Activated naive CD4-positive, alpha-beta T cell treated with anti-CD3 and anti-CD28 coated beads, Interleukin-2, amount 10 ng/mL, durations not matched to agents 7 days and 5 days (primary cell): ENCODE data around the gene XKR3.
"Not testable (repeated sequence)": the region's sequence is repeated elsewhere in the genome, so short reads cannot be mapped to it uniquely, and the experiment has no call there.

Experiments used
- CTCF ChIA-PET: fragments of 350-600 bp; sonication (Branson Sonifier 250); formaldehyde crosslinking; loops from one replicate; lab custom pipeline; 2021; ENCODE audit warnings: antibody characterized with exemption; lab: Charles Lee
- DNase-seq: peaks from one replicate; pipeline ENCODE4 v3.0.0-alpha.2; 2020
- H3K27ac Mint-ChIP-seq: one replicate; pipeline ENCODE4 v1.8.0; 2021; ENCODE audit warnings: mild to moderate bottlenecking, moderate library complexity, mixed read lengths
- H3K27me3 Mint-ChIP-seq: one replicate; pipeline ENCODE4 v1.8.0; 2021; ENCODE audit warnings: mild to moderate bottlenecking, mixed read lengths
- H3K36me3 Mint-ChIP-seq: one replicate; pipeline ENCODE4 v1.8.0; 2021; ENCODE audit warnings: mixed read lengths
- H3K4me1 Mint-ChIP-seq: one replicate; pipeline ENCODE4 v1.8.0; 2021; ENCODE audit warnings: mixed read lengths
- H3K4me3 Mint-ChIP-seq: one replicate; pipeline ENCODE4 v1.8.0; 2021; ENCODE audit warnings: mild to moderate bottlenecking, moderate library complexity, mixed read lengths
- H3K9me3 Mint-ChIP-seq: one replicate; pipeline ENCODE4 v1.8.0; 2021; ENCODE audit warnings: mixed read lengths

XKR3 gene

DNA sequence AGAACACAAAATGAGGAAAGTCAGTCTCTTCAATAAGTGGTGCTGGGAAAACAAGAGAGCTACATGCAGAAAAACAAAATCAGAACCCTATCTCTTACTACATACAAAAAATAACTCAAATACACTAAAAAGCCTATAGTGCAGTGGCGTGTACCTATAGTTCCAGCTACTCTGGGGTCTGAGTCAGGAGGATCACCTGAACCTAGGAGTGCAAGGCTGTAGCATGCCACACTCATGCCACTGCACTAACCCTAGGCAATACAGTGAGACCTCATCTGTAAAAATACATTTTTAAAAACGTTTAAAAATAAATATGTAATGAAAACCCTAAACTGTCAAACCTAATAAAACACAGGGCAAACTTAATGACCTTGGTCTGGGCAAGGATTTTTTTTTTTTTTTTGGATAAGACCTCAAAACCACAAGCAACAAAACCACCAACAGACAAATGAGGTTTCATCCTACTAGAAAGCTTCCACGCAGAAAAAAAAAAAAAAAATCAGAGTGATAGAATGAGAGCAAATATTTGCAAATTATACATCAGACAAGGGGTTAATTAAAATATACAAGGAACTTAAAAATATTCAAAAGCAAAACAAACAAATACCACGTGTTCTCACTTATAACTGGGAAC, 35.2 kb downstream of the XKR3 start:
- H3K4me1 Mint-ChIP-seq, result peaks cover 7% of the 10 kb centered on the region
- no peak overlapping the region for H3K4me3 Mint-ChIP-seq
- no peaks in the 10 kb centered on the region for H3K36me3 Mint-ChIP-seq
- no peak overlapping the region for H3K27ac Mint-ChIP-seq
- CTCF ChIA-PET, result no interaction called here
- no peak for DNase-seq
- H3K27me3 Mint-ChIP-seq, result peaks cover 5% of the 10 kb centered on the region
- no peaks in the 10 kb centered on the region for H3K9me3 Mint-ChIP-seq

DNA sequence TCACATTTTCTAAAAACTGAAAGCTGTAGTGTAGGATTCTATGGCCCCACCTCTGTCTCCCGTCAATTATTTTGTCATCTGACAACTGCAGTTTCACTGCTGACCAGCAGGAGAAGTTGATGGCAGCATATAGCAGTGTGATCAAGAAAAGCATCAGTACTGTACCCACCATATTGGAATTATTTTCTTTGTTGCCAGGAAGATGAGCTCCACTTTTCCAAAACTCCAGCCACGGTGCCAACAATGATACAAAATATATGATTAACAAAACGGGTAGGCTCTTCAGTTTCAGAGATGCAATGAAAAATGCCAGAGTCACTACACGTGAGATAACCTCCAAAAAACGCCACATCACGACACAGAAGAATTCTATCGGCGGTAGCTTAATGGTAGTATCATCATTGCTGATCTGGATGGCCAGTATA, 41.3 kb downstream of the XKR3 start:
- DNase-seq, result no peak
- H3K4me3 Mint-ChIP-seq, result no peak overlapping the region
- H3K27ac Mint-ChIP-seq, result no peak overlapping the region
- no peaks in the 10 kb centered on the region for H3K36me3 Mint-ChIP-seq
- CTCF ChIA-PET, result no interaction called here
- no peaks in the 10 kb centered on the region for H3K27me3 Mint-ChIP-seq
- H3K4me1 Mint-ChIP-seq, result no peaks in the 10 kb centered on the region
- H3K9me3 Mint-ChIP-seq, result no peaks in the 10 kb centered on the region

DNA sequence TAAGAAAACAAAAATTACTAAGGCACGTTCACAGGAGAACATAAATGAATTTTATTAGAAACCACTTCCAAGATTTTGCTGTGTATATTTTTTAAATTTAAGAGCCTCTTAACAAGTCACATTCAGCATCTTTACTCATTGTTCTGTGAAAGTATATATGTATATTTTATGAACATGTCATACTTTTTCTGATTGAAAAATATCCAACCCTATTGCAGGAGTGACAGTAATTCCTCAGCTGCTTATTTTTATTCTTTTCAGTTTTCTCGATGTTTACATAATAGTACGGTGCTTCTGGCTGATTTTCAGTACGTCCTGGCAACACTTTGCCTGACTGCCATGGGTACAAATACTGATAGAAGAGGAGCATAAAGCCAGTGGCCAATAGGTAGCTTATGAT, 41.8 kb downstream of the XKR3 start:
- Mint-ChIP-seq H3K27ac (no peak overlapping the region), H3K9me3 (no peaks in the 10 kb centered on the region), H3K4me1 (no peaks in the 10 kb centered on the region)

DNA sequence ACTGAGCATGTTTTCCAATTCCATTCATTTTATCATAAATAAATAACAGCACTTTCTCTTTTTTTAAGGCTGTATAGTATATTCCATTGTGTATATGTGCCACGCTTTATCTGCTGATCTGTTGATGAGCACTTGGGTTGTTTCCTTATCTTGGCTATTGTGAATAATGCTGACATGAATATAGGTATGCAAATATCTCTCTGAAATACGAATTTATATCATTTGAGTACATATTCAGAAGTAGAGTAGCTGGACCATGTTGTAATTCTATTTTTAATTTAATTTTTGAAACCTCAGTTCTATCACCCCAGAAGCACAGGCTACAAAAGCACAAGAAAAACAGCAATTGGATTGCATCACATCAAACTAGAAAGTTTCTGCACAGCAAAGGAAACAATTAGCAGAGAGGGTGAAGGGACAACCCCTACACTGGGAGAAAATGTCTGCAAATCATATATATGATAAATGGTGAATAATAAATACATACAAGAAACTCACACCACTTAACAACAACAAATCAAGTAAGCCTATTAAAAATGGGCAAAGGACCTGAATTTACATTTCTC, 43.4 kb downstream of the XKR3 start:
- Mint-ChIP-seq H3K4me3 (no peak overlapping the region), H3K27ac (no peak overlapping the region), H3K4me1 (no peaks in the 10 kb centered on the region), H3K27me3 (peaks cover 6% of the 10 kb centered on the region), H3K36me3 (no peaks in the 10 kb centered on the region), H3K9me3 (no peaks in the 10 kb centered on the region)
- CTCF ChIA-PET, result no interaction called here
- no peak for DNase-seq

More for the DNA sequence above, 41.8 kb downstream of the XKR3 start:
- Mint-ChIP-seq H3K4me3 (no peak overlapping the region), H3K27me3 (peaks cover 4% of the 10 kb centered on the region), H3K36me3 (no peaks in the 10 kb centered on the region)
- CTCF ChIA-PET, result no interaction called here
- DNase-seq, result no peak

DNA sequence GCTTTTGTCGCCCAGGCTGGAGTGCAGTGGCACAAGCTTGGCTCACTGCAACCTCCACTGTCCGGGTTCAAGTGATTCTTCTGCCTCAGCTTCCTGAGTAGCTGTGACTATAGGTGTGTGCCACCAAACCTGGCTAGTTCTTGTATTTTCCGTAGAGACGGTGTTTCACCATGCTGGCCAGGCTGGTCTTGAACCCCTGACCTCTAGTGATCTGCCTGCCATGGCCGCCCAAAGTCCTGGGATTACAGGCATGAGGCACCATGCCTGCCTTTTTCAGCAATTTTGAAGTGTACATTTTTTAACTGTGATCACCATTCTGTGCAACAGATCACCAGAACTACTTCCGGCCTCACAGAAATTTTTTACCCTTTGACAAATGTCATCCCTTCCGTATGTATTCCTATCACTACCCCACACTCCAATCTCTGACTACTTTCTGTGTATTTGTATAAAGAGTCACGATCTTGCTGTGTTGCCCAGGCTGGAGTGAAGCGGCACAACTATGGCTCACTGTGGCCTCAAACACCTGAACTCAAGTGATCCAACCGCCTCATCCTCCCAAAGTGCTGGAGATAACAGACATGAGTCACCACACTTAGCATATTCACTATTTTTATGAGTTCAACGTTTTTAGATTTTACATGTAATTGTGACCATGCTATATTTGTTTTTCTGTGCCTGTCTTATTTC, 44.0 kb downstream of the XKR3 start:
- CTCF ChIA-PET, result no interaction called here

DNA sequence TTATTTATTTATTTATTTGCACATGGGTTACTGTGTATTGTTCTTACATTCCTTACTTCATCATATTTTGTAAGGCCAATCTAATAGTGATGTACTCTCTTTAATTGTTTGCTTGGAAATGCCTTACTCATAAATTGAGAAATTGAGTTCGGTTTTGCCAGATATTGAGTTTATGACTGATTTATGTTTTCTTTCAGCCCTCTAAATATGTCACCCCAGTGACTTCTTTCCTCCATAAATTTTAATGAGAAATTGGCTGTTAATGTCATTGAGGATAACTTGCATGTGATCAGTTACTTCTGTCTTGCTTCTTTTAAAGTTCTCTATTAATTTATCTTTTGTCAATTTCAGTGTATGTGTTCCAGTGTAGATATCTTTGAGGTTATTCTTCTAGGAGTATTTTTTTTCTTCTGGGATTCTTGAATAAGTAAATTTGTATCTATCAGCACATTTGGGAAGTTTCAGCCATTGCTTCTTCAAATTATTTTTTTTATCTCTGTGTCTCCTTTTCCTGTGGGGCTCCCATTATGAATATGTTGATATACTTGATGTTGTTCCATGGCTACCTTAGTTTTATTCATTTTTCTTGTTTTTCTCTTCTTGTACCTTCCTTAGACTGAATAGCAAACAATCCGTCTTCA, 47.8 kb downstream of the XKR3 start:
- Mint-ChIP-seq H3K36me3 (no peaks in the 10 kb centered on the region), H3K27ac (no peak overlapping the region), H3K4me3 (no peak overlapping the region), H3K9me3 (no peaks in the 10 kb centered on the region), H3K4me1 (peaks cover 2% of the 10 kb centered on the region), H3K27me3 (peaks cover 6% of the 10 kb centered on the region)
- CTCF ChIA-PET, result interaction anchor here (0.6 kb wide), 1 partner anchor 21 kb away, joined by 3 read pairs; no protein-coding TSS in a partner anchor
- no peak for DNase-seq

More for the DNA sequence above, 44.0 kb downstream of the XKR3 start:
- DNase-seq, result no peak
- peaks cover 6% of the 10 kb centered on the region for H3K27me3 Mint-ChIP-seq
- H3K4me3 Mint-ChIP-seq, result no peak overlapping the region
- no peak overlapping the region for H3K27ac Mint-ChIP-seq
- H3K9me3 Mint-ChIP-seq, result no peaks in the 10 kb centered on the region
- no peaks in the 10 kb centered on the region for H3K36me3 Mint-ChIP-seq
- no peaks in the 10 kb centered on the region for H3K4me1 Mint-ChIP-seq

DNA sequence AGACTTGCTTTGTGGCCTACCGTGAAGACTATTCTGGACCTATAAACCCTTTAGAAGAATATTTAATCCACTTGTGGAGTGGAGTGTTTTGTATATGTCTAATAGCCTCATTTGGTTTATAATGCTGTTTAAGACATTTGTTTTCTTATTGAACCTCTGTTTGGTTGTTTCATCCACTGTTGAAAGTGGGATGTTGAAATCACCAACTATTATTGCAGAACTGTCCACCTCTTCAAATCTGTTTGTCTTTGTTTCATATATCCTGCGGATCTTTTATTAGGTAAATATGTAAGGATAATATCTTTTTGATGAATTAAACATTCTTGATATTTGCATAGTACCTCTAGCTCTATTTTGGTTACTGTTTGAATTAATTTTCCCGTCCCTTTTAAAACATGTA, 49.1 kb downstream of the XKR3 start:
- Mint-ChIP-seq H3K4me1 (peaks cover 2% of the 10 kb centered on the region), H3K36me3 (no peaks in the 10 kb centered on the region), H3K4me3 (no peak overlapping the region), H3K9me3 (no peaks in the 10 kb centered on the region), H3K27ac (no peak overlapping the region), H3K27me3 (peaks cover 6% of the 10 kb centered on the region)
- DNase-seq, result no peak
- CTCF ChIA-PET, result interaction anchor here (1.0 kb wide), 1 partner anchor 9 kb away, joined by 3 read pairs; no protein-coding TSS in a partner anchor

DNA sequence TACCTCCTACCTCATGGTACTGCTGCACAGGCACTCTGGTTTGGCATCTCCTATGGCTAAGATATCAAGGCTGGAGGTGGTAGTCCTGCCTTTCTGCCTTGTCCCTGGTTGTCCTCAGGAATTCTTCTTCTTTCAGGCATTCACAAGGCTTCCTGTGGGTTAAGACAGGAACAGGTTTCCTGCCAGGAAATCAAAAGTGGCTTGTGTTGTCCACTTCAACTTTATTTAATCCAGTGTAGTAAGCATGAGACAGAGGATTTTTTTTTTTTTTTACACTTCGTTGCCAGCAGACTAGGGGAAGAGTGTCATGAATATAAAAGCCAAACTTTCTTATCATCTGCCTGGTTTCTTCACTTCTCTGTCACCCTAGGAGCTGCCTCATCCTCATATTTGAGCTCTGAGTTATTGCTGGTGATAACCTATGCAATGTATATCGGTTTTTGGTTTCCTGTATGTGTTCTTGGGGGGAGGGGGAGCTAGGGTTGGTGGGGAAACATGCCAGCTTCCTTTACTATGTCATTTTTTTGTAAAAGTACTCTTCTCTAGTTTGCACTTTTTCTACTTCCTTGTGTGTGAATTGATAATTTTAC, 50.2 kb downstream of the XKR3 start:
- no peak overlapping the region for H3K27ac Mint-ChIP-seq
- no peak for DNase-seq
- no peak overlapping the region for H3K4me3 Mint-ChIP-seq
- no peaks in the 10 kb centered on the region for H3K36me3 Mint-ChIP-seq
- no peaks in the 10 kb centered on the region for H3K9me3 Mint-ChIP-seq
- peaks cover 6% of the 10 kb centered on the region for H3K27me3 Mint-ChIP-seq
- CTCF ChIA-PET, result interaction anchor here (0.7 to 1.1 kb wide), 2 partner anchors 117 to 284 kb away, joined by 4 read pairs; no protein-coding TSS in a partner anchor
- peaks cover 2% of the 10 kb centered on the region for H3K4me1 Mint-ChIP-seq

DNA sequence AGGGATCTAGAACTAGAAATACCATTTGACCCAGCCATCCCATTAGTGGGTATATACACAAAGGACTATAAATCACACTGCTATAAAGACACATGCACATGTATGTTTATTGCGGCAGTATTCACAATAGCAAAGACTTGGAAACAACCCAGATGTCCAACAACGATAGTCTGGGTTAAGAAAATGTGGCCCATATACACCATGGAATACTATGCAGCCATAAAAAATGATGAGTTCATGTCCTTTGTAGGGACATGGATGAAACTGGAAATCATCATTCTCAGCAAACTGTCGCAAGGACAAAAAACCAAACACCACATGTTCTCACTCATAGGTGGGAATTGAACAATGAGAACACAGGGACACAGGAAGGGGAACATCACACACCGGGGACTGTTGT, 53.6 kb downstream of the XKR3 start:
- H3K27me3 Mint-ChIP-seq, H3K4me1 Mint-ChIP-seq, DNase-seq, H3K9me3 Mint-ChIP-seq, H3K36me3 Mint-ChIP-seq, H3K4me3 Mint-ChIP-seq, H3K27ac Mint-ChIP-seq, CTCF ChIA-PET: not testable (repeated sequence)

DNA sequence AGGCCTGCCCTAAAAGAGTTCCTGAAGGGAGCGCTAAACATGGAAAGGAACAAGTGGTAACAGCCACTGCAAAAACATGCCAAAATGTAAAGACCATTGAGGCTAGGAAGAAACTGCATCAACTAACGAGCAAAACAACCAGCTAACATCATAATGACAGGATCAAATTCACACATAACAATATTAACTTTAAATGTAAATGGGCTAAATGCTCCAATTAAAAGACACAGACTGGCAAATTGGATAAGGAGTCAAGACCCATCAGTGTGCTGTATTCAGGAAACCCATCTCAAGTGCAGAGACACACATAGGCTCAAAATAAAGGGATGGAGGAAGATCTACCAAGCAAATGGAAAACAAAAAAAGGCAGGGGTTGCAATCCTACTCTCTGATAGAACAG, 57.3 kb downstream of the XKR3 start:
- H3K36me3 Mint-ChIP-seq, H3K27me3 Mint-ChIP-seq, CTCF ChIA-PET, H3K4me1 Mint-ChIP-seq, H3K4me3 Mint-ChIP-seq, H3K27ac Mint-ChIP-seq, DNase-seq: not testable (repeated sequence)
- peaks cover 13% of the 10 kb centered on the region for H3K9me3 Mint-ChIP-seq

DNA sequence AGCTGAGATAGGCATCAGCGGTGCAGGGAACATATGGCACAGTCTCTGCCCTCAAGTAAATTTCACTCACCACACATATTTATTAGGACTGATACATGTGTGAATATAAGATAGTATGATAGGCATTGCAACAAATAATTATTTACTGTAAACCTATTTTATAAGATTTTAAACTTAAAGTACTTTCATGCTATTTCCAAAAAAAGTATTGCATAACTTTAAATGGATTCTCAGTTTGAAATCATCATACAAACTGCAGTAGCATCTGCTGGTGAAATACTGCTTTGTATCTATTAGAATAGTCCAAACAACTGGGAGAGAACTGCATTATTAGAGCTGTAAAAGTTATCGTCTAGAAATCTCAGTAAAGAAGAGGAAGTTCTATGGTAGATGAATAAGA, 63.0 kb downstream of the XKR3 start:
- H3K4me3 Mint-ChIP-seq, H3K36me3 Mint-ChIP-seq, H3K27me3 Mint-ChIP-seq, DNase-seq, CTCF ChIA-PET, H3K27ac Mint-ChIP-seq, H3K4me1 Mint-ChIP-seq: not testable (repeated sequence)
- peaks cover 11% of the 10 kb centered on the region for H3K9me3 Mint-ChIP-seq

DNA sequence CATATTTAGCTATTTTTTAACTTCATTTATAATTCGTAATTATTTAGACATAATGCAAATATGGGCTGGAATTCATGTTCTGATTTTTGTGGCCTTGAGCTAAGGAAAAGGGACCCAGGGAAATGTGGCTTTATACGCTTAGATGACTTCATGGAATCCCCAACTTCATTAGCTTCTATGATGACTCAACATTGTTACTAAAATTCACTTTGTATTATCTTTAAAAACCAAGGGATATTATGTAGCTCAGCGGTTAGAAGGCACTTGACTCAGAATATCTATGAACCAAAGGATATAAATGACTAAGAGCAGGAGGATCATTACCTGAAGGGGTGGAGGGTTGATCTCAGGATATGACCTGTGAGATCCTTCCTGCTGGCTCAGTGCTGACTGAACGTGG, 64.8 kb downstream of the XKR3 start:
- H3K27ac Mint-ChIP-seq, H3K27me3 Mint-ChIP-seq, H3K4me1 Mint-ChIP-seq, H3K9me3 Mint-ChIP-seq, H3K4me3 Mint-ChIP-seq, DNase-seq, CTCF ChIA-PET, H3K36me3 Mint-ChIP-seq: not testable (repeated sequence)

DNA sequence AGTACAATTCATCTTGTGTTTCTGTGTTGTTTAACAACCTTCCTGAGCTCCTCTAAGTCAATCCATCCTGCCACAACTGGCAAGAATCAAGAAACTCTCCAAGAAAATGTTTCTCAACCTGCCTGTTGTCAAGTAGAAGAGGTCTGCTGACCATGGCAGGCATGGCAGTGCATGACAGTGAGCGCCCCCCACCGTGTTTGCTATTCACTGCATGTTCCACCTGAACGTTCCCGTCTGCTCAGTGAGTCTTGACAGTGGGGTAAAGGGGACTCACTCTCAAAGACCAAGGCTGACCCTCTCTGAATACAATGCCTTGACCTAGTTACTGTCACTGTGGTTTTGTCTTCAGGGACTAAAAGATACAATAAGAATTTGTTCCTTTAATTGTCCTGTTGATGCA, 75.9 kb downstream of the XKR3 start:
- H3K4me1 Mint-ChIP-seq, H3K27me3 Mint-ChIP-seq, DNase-seq, H3K27ac Mint-ChIP-seq, H3K36me3 Mint-ChIP-seq, H3K9me3 Mint-ChIP-seq, CTCF ChIA-PET, H3K4me3 Mint-ChIP-seq: not testable (repeated sequence)

DNA sequence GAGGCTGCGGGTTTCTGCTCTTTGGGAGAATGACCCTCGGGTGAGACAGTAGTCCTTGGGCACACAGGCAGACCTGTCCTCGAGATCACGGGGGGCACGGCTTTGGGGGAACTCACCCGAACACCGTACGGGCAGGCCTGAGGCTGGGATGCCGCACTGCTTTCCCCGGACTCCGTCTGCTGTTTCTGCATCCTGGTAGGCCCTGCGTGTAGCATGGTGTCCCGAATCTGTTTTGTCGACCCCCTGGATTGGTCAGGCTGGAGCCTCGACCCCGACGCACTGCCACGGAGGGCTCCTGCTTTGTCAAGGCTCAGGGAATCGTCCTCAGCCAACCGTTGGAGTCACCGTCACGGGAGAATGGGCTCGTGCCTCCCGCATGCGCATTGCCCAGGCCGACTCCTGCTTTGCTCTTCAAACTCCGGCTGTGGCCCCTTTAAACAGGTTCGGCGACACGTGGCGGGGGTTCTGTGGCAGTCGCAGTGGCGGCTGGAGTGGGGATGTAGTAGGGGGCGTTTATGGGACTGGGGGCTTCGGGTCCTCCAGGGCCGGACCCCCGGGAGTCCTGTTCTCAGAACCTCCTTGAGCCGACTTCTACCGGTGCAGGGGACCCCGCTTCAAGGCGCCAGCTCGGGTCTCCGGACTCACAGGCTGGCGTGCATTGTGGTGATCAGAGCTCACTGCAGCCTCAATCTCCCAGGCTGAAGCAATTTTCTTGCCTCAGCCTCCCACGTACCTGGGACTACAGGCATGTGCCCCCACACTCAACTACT, 76.9 kb downstream of the XKR3 start:
- H3K9me3 Mint-ChIP-seq, CTCF ChIA-PET: not testable (repeated sequence)

More for the DNA sequence above, 76.9 kb downstream of the XKR3 start:
- not testable (repeated sequence) for H3K4me3 Mint-ChIP-seq, H3K27me3 Mint-ChIP-seq, H3K36me3 Mint-ChIP-seq, H3K27ac Mint-ChIP-seq, DNase-seq, H3K4me1 Mint-ChIP-seq
